GM06990 (cell line): ENCODE data around the gene ASB10.

Source experiments
- DNase-seq: peaks from one replicate; pipeline ENCODE4 v3.0.0-alpha.2; 2011; ENCODE audit not compliant: insufficient read length; ENCODE audit errors: extremely low read depth
- H3K27me3 ChIP-seq: replicated peaks from 2 replicates; pipeline ENCODE4 v1.6.0; 2011; ENCODE audit warnings: low read length; ENCODE audit not compliant: control insufficient read depth, insufficient read depth
- H3K36me3 ChIP-seq: 2 replicates; pipeline ENCODE4 v1.5.1; 2011; ENCODE audit warnings: low read length; ENCODE audit not compliant: control insufficient read depth, insufficient read depth
- H3K4me3 ChIP-seq: replicated peaks from 2 replicates; pipeline ENCODE4 v1.5.1; 2011; ENCODE audit warnings: low read depth, mild to moderate bottlenecking, control low read depth, low read length
- TF ChIP-seq, protein P1 (sequence below): IDR thresholded peaks from 2 replicates; pipeline ENCODE4 v1.5.1; 2011; ENCODE audit warnings: low read length, control low read depth, mild to moderate bottlenecking, inconsistent platforms; ENCODE audit not compliant: insufficient read depth, poor library complexity, severe bottlenecking

Gene ASB10

DNA sequence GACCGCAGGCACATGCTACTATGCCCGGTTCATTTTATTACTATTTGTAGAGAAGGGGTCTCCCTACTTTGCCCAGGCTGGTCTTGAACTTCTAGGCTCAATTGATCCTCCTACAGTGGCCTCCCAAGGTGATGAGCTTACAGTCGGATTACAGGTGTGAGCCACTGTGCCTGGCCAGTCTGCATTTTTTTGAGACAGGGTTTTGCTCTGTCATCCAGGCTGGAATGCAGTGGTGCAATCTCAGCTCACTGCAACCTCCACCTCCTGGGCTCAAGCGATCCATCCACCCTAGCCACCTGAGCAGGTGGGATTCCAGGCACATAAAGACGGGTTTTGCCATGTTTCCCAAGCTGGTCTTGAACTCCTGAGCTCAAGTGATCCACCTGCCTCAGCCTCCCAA, 25.6 kb upstream of the ASB10 start:
- no peaks in the 10 kb centered on the region for H3K27me3 ChIP-seq
- TF ChIP-seq, protein P1, sequence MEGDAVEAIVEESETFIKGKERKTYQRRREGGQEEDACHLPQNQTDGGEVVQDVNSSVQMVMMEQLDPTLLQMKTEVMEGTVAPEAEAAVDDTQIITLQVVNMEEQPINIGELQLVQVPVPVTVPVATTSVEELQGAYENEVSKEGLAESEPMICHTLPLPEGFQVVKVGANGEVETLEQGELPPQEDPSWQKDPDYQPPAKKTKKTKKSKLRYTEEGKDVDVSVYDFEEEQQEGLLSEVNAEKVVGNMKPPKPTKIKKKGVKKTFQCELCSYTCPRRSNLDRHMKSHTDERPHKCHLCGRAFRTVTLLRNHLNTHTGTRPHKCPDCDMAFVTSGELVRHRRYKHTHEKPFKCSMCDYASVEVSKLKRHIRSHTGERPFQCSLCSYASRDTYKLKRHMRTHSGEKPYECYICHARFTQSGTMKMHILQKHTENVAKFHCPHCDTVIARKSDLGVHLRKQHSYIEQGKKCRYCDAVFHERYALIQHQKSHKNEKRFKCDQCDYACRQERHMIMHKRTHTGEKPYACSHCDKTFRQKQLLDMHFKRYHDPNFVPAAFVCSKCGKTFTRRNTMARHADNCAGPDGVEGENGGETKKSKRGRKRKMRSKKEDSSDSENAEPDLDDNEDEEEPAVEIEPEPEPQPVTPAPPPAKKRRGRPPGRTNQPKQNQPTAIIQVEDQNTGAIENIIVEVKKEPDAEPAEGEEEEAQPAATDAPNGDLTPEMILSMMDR = no peak
- no peak for DNase-seq
- no peak overlapping the region for H3K4me3 ChIP-seq
- peaks cover 21% of the 10 kb centered on the region for H3K36me3 ChIP-seq

DNA sequence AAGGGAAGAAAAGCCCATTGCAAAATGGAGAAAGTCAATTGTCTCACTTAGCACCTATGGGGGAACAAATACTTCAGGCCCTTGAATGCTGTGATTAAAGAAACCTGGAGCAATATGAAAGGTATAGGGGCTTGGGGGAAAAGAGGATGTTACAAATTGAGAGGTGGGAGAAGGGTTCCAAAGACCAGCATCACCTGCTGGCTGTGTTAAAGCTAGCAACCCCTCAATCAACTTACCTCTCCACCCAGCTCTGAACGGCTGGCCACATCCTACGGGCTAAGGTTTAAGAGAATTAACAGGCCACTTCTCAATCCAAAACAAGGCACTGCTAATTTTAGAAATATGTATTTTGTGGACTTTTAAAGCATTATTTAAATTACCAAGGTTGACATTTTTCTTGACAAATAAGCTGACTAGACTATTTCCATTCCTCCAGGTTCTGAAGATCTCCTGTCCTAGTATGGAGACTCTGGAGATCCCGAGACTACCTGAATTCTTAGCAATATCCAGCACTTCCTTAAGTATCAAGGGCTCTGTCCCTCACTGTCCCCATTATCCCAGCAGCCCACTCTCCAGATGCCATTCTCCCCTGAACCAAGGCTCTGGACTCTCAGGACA, 24.2 kb upstream of the ASB10 start:
- DNase-seq = no peak
- Histone ChIP-seq H3K4me3 (no peak overlapping the region), H3K36me3 (peaks cover 21% of the 10 kb centered on the region), H3K27me3 (no peaks in the 10 kb centered on the region)
- TF ChIP-seq, protein P1 = no peak

DNA sequence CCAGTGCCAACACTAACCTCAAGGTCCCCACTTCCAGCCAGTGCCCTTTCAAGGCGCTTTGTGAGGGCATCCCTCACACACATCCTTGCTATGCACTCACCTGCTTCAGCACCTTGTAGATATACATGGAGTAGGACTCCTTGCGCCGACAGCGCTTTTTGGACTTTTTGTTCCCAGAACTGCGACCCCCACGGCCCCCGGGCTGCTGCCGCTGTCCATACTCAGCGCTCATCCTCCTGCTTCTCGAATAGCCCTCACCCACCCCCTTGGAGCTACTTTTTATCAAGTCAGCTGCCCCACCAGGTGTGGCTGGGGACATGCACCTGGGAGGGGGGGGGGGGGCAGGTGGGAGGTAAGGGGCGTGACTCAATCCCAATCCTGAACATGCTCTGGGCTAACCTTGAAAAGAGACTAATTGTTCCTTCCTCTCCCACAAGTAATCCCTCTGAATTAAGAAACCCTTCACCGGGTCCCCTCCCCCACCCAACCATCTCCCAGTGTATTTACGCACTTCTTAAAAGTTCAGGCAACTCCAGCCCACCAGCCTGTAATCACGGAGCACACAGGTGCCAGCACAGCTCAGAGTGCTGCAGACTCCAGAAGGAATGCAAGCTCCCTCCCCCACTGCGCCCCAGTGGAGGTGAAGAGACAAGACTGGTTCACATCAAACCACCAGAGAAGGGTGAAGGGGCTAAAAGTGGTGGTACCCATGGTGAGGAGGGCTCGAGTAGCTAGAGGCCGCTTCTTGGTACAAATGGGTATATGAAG, 23.2 kb upstream of the ASB10 start, which contains the start of gene H2BK1:
Gene H2BK1, minus strand, starts transcription at position 402 of the 768 bp plus-strand sequence. Its CDS starts 170 bp downstream, at position 232.
- Histone ChIP-seq H3K4me3 (no peak within 1 kb of the TSS), H3K36me3 (peaks cover 15% of the 10 kb centered on the region), H3K27me3 (no peaks in the 10 kb centered on the region)
- TF ChIP-seq, protein P1 = no peak
- no peak for DNase-seq

DNA sequence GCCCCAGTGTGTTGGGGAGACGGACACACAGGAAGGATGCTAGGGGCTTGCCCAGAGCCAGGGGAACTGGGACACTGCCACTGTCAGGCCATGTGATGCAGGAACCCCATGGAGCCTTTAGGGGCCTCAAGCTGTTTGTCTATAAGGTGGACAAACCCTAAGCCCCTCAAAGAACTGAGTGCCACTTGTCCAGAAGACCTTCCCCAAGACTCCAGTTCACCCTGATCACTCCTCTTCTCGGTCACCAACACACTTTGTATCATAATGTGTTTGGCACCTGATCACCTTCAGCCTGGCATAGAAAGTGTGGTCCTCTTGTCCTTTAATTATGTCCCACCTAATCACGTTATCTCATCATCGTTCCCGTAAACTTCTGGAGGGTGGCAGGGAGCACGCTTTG, 22.5 kb upstream of the ASB10 start:
- no peaks in the 10 kb centered on the region for H3K27me3 ChIP-seq

DNA sequence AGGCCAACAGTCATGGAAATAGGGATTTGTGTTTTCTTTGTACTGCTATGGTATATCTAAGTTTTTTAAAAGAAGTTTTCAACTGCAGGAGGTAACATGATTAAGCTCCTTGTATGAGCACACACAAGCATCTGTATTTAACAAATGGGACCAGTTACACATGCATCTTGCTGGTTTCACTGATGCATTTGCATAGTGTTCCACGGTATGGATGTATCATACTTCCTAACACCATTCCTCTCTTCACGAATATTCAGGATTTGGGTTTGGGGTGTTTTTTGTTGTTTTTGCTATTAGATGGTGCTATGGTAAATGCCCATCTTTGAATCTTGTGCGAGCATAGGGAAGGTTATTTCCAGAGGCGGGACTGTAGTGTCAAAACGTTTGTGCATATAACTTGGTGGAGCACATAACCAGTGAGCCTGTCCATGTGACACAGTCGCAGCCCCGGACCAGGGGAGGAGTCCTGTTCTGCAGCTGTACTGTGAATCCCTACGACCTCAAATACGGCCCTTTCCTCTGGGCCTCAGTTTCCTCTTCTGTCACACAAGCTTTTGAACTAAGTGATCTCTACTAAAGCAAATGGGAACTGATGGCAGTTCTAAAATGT, 21.3 kb upstream of the ASB10 start:
- Histone ChIP-seq H3K27me3 (no peaks in the 10 kb centered on the region), H3K4me3 (no peak overlapping the region), H3K36me3 (peaks cover 2% of the 10 kb centered on the region)
- TF ChIP-seq, protein P1 = no peak
- no peak for DNase-seq

More for the DNA sequence above, 22.5 kb upstream of the ASB10 start:
- DNase-seq = no peak
- Histone ChIP-seq H3K4me3 (no peak overlapping the region), H3K36me3 (peaks cover 9% of the 10 kb centered on the region)
- TF ChIP-seq, protein P1 = no peak
